CD14-positive monocyte (primary cell): ENCODE data around the gene FSTL3. TPM values are rescaled to one million over a fixed set of nuclear protein-coding genes. Genes with fewer than 3 reads are reported as not detected.
"Not testable (repeated sequence)": the region's sequence is repeated elsewhere in the genome, so short reads cannot be mapped to it uniquely, and the experiment has no call there.

Experiments
- DNase-seq, 3 donors: peaks; one replicate each; pipeline ENCODE4 v3.0.0-alpha.2; 2011 to 2022
- H2AFZ ChIP-seq: 2 replicates; pipeline ENCODE4 v1.6.0; 2012; ENCODE audit warnings: mild to moderate bottlenecking, low read depth, low read length, inconsistent platforms; ENCODE audit not compliant: insufficient read depth, poor library complexity, severe bottlenecking
- H3K27ac ChIP-seq, 2 donors: 1 replicate in 1 of 2; 2 replicates in 1 of 2; pipeline ENCODE4 v1.5.1; 2012 to 2013; ENCODE audit warnings: low read length in 2 of 2, control low read depth in 1 of 2, inconsistent platforms in 1 of 2, low read depth in 1 of 2, mild to moderate bottlenecking in 1 of 2
- H3K27me3 ChIP-seq, 2 donors: one replicate each; pipeline versions ENCODE4 v1.6.0 to v1.6.1; 2011 to 2013; ENCODE audit warnings: low read length in 2 of 2; ENCODE audit not compliant: control insufficient read depth in 2 of 2, insufficient read depth in 2 of 2
- H3K36me3 ChIP-seq, 2 donors: replicated peaks in 1 of 2; 1 replicate in 1 of 2; 2 replicates in 1 of 2; pipeline versions ENCODE4 v1.5.1 to v1.6.1; 2012 to 2013; ENCODE audit warnings: low read length in 2 of 2, control low read depth in 1 of 2, inconsistent platforms in 1 of 2, mild to moderate bottlenecking in 1 of 2; ENCODE audit not compliant: insufficient read depth in 2 of 2, control insufficient read depth in 1 of 2
- H3K4me1 ChIP-seq, 2 donors: 1 replicate in 1 of 2; 2 replicates in 1 of 2; pipeline versions ENCODE4 v1.5.1 to v1.6.1; 2012 to 2013; ENCODE audit warnings: low read length in 2 of 2, control low read depth in 1 of 2, inconsistent platforms in 1 of 2, mild to moderate bottlenecking in 1 of 2, moderate library complexity in 1 of 2; ENCODE audit not compliant: insufficient read depth in 2 of 2, control insufficient read depth in 1 of 2
- H3K4me2 ChIP-seq: replicated peaks from 2 replicates; pipeline ENCODE3; 2012; ENCODE audit warnings: low read length, moderate library complexity, mild to moderate bottlenecking; ENCODE audit not compliant: poor library complexity, severe bottlenecking; ENCODE audit errors: extremely low read depth
- H3K4me3 ChIP-seq, 3 experiments: fragments of 200-600 bp in 1 of 3; sonication (generic) in 1 of 3; replicated peaks in 1 of 3; 1 replicate in 2 of 3; 2 replicates in 1 of 3; pipeline ENCODE4 v1.5.1; 2011 to 2013; ENCODE audit warnings: low read length in 3 of 3, mild to moderate bottlenecking in 3 of 3, control low read depth in 2 of 3, low read depth in 2 of 3, inconsistent platforms in 1 of 3, moderate library complexity in 1 of 3
- H3K79me2 ChIP-seq: 2 replicates; pipeline ENCODE4 v1.6.0; 2012; ENCODE audit warnings: mild to moderate bottlenecking, control low read depth, inconsistent platforms, low read length, moderate library complexity; ENCODE audit not compliant: insufficient read depth
- H3K9ac ChIP-seq: 2 replicates; pipeline ENCODE4 v1.6.0; 2017; ENCODE audit warnings: low read length, mild to moderate bottlenecking; ENCODE audit not compliant: insufficient read depth, poor library complexity, severe bottlenecking
- H3K9me3 ChIP-seq, 2 donors: replicated peaks in 1 of 2; 1 replicate in 1 of 2; 2 replicates in 1 of 2; pipeline versions ENCODE4 v1.5.1 to v1.6.1; 2012 to 2013; ENCODE audit warnings: low read length in 2 of 2, control low read depth in 1 of 2; ENCODE audit not compliant: control insufficient read depth in 1 of 2, insufficient read depth in 1 of 2
- H4K20me1 ChIP-seq: 2 replicates; pipeline ENCODE4 v1.6.0; 2012; ENCODE audit warnings: mild to moderate bottlenecking, low read length, control low read depth, moderate library complexity; ENCODE audit not compliant: insufficient read depth
- H3K27ac Mint-ChIP-seq, 7 donors: one replicate each; pipeline ENCODE4 v1.8.0; 2020; ENCODE audit warnings: mild to moderate bottlenecking in 7 of 7, mixed read lengths in 7 of 7, moderate library complexity in 6 of 7, inconsistent platforms in 2 of 7
- H3K27me3 Mint-ChIP-seq, 3 donors: one replicate each; pipeline ENCODE4 v1.8.0; 2021 to 2022; ENCODE audit warnings: low read depth in 3 of 3, mild to moderate bottlenecking in 3 of 3, mixed read lengths in 3 of 3, moderate library complexity in 3 of 3, inconsistent platforms in 1 of 3
- H3K36me3 Mint-ChIP-seq, 2 donors: one replicate each; pipeline ENCODE4 v1.8.0; 2020; ENCODE audit warnings: mixed read lengths in 2 of 2, inconsistent platforms in 1 of 2, mild to moderate bottlenecking in 1 of 2
- H3K4me1 Mint-ChIP-seq: one replicate; pipeline ENCODE4 v1.8.0; 2020; ENCODE audit warnings: mild to moderate bottlenecking, mixed read lengths
- H3K4me3 Mint-ChIP-seq, 2 donors: one replicate each; pipeline ENCODE4 v1.8.0; 2020; ENCODE audit warnings: mild to moderate bottlenecking in 2 of 2, mixed read lengths in 2 of 2, moderate library complexity in 1 of 2
- H3K9me3 Mint-ChIP-seq, 7 donors: one replicate each; pipeline ENCODE4 v1.8.0; 2020 to 2022; ENCODE audit warnings: mixed read lengths in 7 of 7, mild to moderate bottlenecking in 6 of 7, moderate library complexity in 6 of 7, inconsistent platforms in 2 of 7
- CTCF ChIP-seq: fragments of 200-600 bp; IDR thresholded peaks from one replicate; pipeline ENCODE4 v1.8.0; 2022; ENCODE audit warnings: antibody characterized with exemption, mild to moderate bottlenecking
- WGBS: methylation state at CpG from one replicate; pipeline ENCODE4 v1.1.5; 2013; ENCODE audit warnings: missing lambda C conversion rate; ENCODE audit not compliant: insufficient coverage; 5-methylcytosine and 5-hydroxymethylcytosine counted together
- intact Hi-C, 2 donors: fragments of 100-400 bp; cut with micrococcal nuclease; formaldehyde crosslinking; loops; one replicate each; pipeline versions ENCODE4 v1.15.0 to v1.15.1; 2023
- polyA plus RNA-seq, 3 donors: library from polyadenylated mRNA; depleted of rRNA in 1 of 3; unstranded in 2 of 3; stranded (reverse) in 1 of 3; fragments of 300-500 nt in 2 of 3; fragments of >200 nt in 1 of 3; fragmentation: Illumina TruSeq in 2 of 3; gene quantifications; 1 replicate in 2 of 3; 2 replicates in 1 of 3; pipeline ENCODE4 v1.2.3, GENCODE V29; 2012 to 2021

FSTL3 gene
- polyA plus RNA-seq, 3 donors, result 2.5 to 42.1 (median 5.2) TPM

- peak; percentile 11 for TF ChIP-seq CTCF
- Mint-ChIP-seq H3K27me3 (peaks cover 0 to 3% (median 3%) of the 10 kb centered on the region in 3 donors), H3K36me3 (peaks cover 36 to 76% of the 10 kb centered on the region in 2 donors), H3K4me1 (peaks cover 14% of the 10 kb centered on the region), H3K27ac (peak overlapping the region in 1 of 7 donors; percentile 77), H3K4me3 (no peak overlapping the region), H3K9me3 (no peaks in the 10 kb centered on the region)
- H3K36me3 ChIP-seq, result peaks cover 24 to 59% of the 10 kb centered on the region in 2 donors
- H3K79me2 ChIP-seq, result peaks cover 3% of the 10 kb centered on the region
- no peaks in the 10 kb centered on the region for H3K27me3 ChIP-seq
- no peak for DNase-seq
- H4K20me1 ChIP-seq, result peaks cover 3% of the 10 kb centered on the region
- no peak overlapping the region for H3K4me2 ChIP-seq
- H3K4me1 ChIP-seq, result peaks cover 12 to 14% of the 10 kb centered on the region in 2 donors
- H3K9me3 ChIP-seq, result no peaks in the 10 kb centered on the region
- intact Hi-C loops, result no loop called here
- H3K4me3 ChIP-seq, result no peak overlapping the region
- WGBS, result 91% methylated on average over 9 of the region's 19 CpGs
- H2AFZ ChIP-seq, result no peak overlapping the region
- no peak overlapping the region for H3K27ac ChIP-seq
- H3K9ac ChIP-seq, result no peak overlapping the region
These were observed 48.0 kb upstream of the FSTL3 start for GRCh38 chr19:628168-628567.

GRCh38 chr19:629515-629914 lies 46.7 kb upstream of the FSTL3 start:
- H3K9ac ChIP-seq, H3K27ac ChIP-seq, H3K4me3 ChIP-seq, H3K9me3 ChIP-seq, H3K27me3 ChIP-seq, H4K20me1 ChIP-seq, DNase-seq, H3K79me2 ChIP-seq, H2AFZ ChIP-seq, intact Hi-C loops, H3K27me3 Mint-ChIP-seq, H3K27ac Mint-ChIP-seq, H3K9me3 Mint-ChIP-seq, H3K4me2 ChIP-seq, H3K4me3 Mint-ChIP-seq: not testable (repeated sequence)
- WGBS, result 94% methylated on average over 21 of the region's 25 CpGs
- Histone ChIP-seq H3K36me3 (peaks cover 15 to 46% of the 10 kb centered on the region in 2 donors), H3K4me1 (peaks cover 18 to 25% of the 10 kb centered on the region in 2 donors)
- Mint-ChIP-seq H3K36me3 (peaks cover 28 to 64% of the 10 kb centered on the region in 2 donors), H3K4me1 (peaks cover 24% of the 10 kb centered on the region)
